HCT116 (cell line): ENCODE results near the gene TRERF1. TPM values are rescaled to one million over a fixed set of nuclear protein-coding genes. Genes with fewer than 3 reads are reported as not detected.

ENCODE experiments used
- ATAC-seq: fragments of 200-7000 bp; cut with Tn5 transposase; 2 replicates; pipeline ENCODE4 v1.9.1; 2020; ENCODE audit warnings: mild to moderate bottlenecking, moderate library complexity
- BruUV-seq: library from RNA; stranded (reverse); fragments of 400-500 nt; replicated peaks from 2 replicates; lab custom pipeline; 2021; lab: Mats Ljungman, UMichigan
- CTCF ChIA-PET: fragments of 300-600 bp; sonication (Branson Sonifier 250); formaldehyde crosslinking; loops from one replicate; lab custom pipeline; 2021; ENCODE audit warnings: antibody characterized with exemption; lab: Charles Lee
- POLR2A ChIA-PET: fragments of 300-600, 350-600 bp; sonication (Branson Sonifier 250); formaldehyde crosslinking; loops from one replicate; lab custom pipeline; 2021; ENCODE audit warnings: antibody characterized with exemption; lab: Charles Lee
- RAD21 ChIA-PET, 2 experiments: fragments of 300-600 bp; sonication (Branson Sonifier 250); formaldehyde crosslinking; loops; one replicate each; lab custom pipeline; 2023; ENCODE audit warnings: low total read pairs in 2 of 2; ENCODE audit not compliant: uncharacterized antibody in 2 of 2, unreplicated experiment in 2 of 2, low non-redundant PET in 1 of 2; lab: Charles Lee
- DNase-seq: peaks from one replicate; pipeline ENCODE4 v3.0.0-alpha.2; 2010; ENCODE audit warnings: low read depth, low spot score
- H2AFZ ChIP-seq: fragments of 200-600 bp; shearing (Covaris generic), sonication (generic); 2 replicates; pipeline ENCODE4 v1.6.1; 2017; ENCODE audit warnings: low read depth, mixed run types, mixed read lengths, antibody characterized with exemption, low read length; ENCODE audit not compliant: poor library complexity, severe bottlenecking
- H3K27ac ChIP-seq: 2 replicates; pipeline ENCODE4 v1.5.1; 2012; ENCODE audit warnings: low read depth, low read length
- H3K27me3 ChIP-seq: fragments of 200-600 bp; sonication (generic); 2 replicates; pipeline ENCODE4 v1.6.1; 2016; ENCODE audit warnings: mixed run types, low read length, mixed read lengths; ENCODE audit not compliant: insufficient read depth
- H3K36me3 ChIP-seq, 2 experiments: fragments of 200-500 bp in 1 of 2; fragments of 200-600 bp in 1 of 2; sonication (Bioruptor generic) in 1 of 2; sonication (generic) in 1 of 2; 2 replicates each; pipeline versions ENCODE4 v1.5.1 to v1.6.1; 2014 to 2016; ENCODE audit warnings: low read length in 2 of 2, inconsistent platforms in 1 of 2, mixed read lengths in 1 of 2, mixed run types in 1 of 2; ENCODE audit not compliant: insufficient read depth in 2 of 2, control insufficient read depth in 1 of 2
- H3K4me1 ChIP-seq, 2 experiments: fragments of 200-600 bp in 1 of 2; sonication (generic) in 1 of 2; 2 replicates each; pipeline versions ENCODE4 v1.5.1 to v1.6.1; 2012 to 2017; ENCODE audit warnings: low read length in 2 of 2, inconsistent platforms in 1 of 2, mild to moderate bottlenecking in 1 of 2, mixed read lengths in 1 of 2, mixed run types in 1 of 2, moderate library complexity in 1 of 2; ENCODE audit not compliant: insufficient read depth in 2 of 2, control insufficient read depth in 1 of 2
- H3K4me2 ChIP-seq: fragments of 200-600 bp; sonication (generic); 2 replicates; pipeline ENCODE4 v1.6.1; 2017; ENCODE audit warnings: mixed run types, low read length, mixed read lengths
- H3K4me3 ChIP-seq, 2 experiments: fragments of 200-600 bp in 1 of 2; sonication (generic) in 1 of 2; replicated peaks in 1 of 2; 2 replicates each; pipeline ENCODE4 v1.5.1; 2011 to 2016; ENCODE audit warnings: low read length in 2 of 2, control low read depth in 1 of 2, low read depth in 1 of 2, mild to moderate bottlenecking in 1 of 2, mixed read lengths in 1 of 2, mixed run types in 1 of 2
- H3K79me2 ChIP-seq: fragments of 200-600 bp; sonication (generic); 2 replicates; pipeline ENCODE4 v1.6.1; 2017; ENCODE audit warnings: mild to moderate bottlenecking, mixed run types, low read length, moderate library complexity, mixed read lengths; ENCODE audit not compliant: insufficient read depth
- H3K9ac ChIP-seq: fragments of 200-600 bp; sonication (generic); 2 replicates; pipeline ENCODE4 v1.6.1; 2016; ENCODE audit warnings: low read length, mixed read lengths
- H3K9me2 ChIP-seq: fragments of 200-600 bp; sonication (generic), shearing (Covaris generic); 2 replicates; pipeline ENCODE4 v1.6.1; 2017; ENCODE audit warnings: mixed run types, mild to moderate bottlenecking, moderate library complexity; ENCODE audit not compliant: insufficient read depth
- H3K9me3 ChIP-seq, 2 experiments: fragments of 200-500 bp in 1 of 2; fragments of 200-600 bp in 1 of 2; sonication (Bioruptor generic) in 1 of 2; sonication (generic) in 1 of 2; 2 replicates each; pipeline ENCODE4 v1.6.1; 2014 to 2017; ENCODE audit warnings: low read length in 2 of 2, mixed read lengths in 2 of 2, inconsistent platforms in 1 of 2, low read depth in 1 of 2, mild to moderate bottlenecking in 1 of 2, mixed run types in 1 of 2, moderate library complexity in 1 of 2; ENCODE audit not compliant: control insufficient read depth in 1 of 2, insufficient read depth in 1 of 2
- H4K20me1 ChIP-seq: fragments of 200-600 bp; sonication (generic), shearing (Covaris generic); 2 replicates; pipeline ENCODE4 v1.6.1; 2017; ENCODE audit warnings: mixed run types, mild to moderate bottlenecking, moderate library complexity; ENCODE audit not compliant: insufficient read depth
- CBX3 ChIP-seq: IDR thresholded peaks from 2 replicates; pipeline ENCODE4 v1.6.1; 2012; ENCODE audit warnings: low read depth
- CEBPB ChIP-seq: IDR thresholded peaks from 2 replicates; pipeline ENCODE4 v1.6.1; 2012; ENCODE audit warnings: low read depth
- CTCF ChIP-seq, 3 experiments: fragments of 200-600 bp in 1 of 3; sonication (generic) in 1 of 3; IDR thresholded peaks in 2 of 3; conservative IDR thresholded peaks in 1 of 3; 2 replicates each; pipeline ENCODE4 v1.5.1; 2012 to 2017; ENCODE audit warnings: low read depth in 2 of 3, low read length in 2 of 3, antibody characterized with exemption in 1 of 3, borderline replicate concordance in 1 of 3, control low read depth in 1 of 3, mild to moderate bottlenecking in 1 of 3, mixed read lengths in 1 of 3, mixed run types in 1 of 3, moderate library complexity in 1 of 3; ENCODE audit not compliant: insufficient read depth in 1 of 3
- EGR1 ChIP-seq: IDR thresholded peaks from 2 replicates; pipeline ENCODE4 v1.6.1; 2012; ENCODE audit warnings: low read depth
- EZH2phosphoT487 ChIP-seq: fragments of 200-600 bp; IDR thresholded peaks from 2 replicates; pipeline ENCODE4 v1.6.1; 2018; ENCODE audit warnings: antibody characterized with exemption, borderline replicate concordance
- POLR2A ChIP-seq: IDR thresholded peaks from 2 replicates; pipeline ENCODE4 v1.7.0; 2011; ENCODE audit warnings: borderline replicate concordance; ENCODE audit not compliant: insufficient read depth, insufficient read length; ENCODE audit errors: extremely low read depth
- POLR2AphosphoS5 ChIP-seq: IDR thresholded peaks from 2 replicates; pipeline ENCODE4 v1.6.1; 2011; ENCODE audit warnings: mild to moderate bottlenecking, low read depth, low read length, moderate library complexity
- RAD21 ChIP-seq: IDR thresholded peaks from 2 replicates; pipeline ENCODE4 v1.6.1; 2012; ENCODE audit warnings: low read depth, mild to moderate bottlenecking
- REST ChIP-seq: IDR thresholded peaks from 2 replicates; pipeline ENCODE4 v1.6.1; 2012; ENCODE audit warnings: low read depth
- SIN3A ChIP-seq: IDR thresholded peaks from 2 replicates; pipeline ENCODE4 v1.6.1; 2012; ENCODE audit warnings: low read depth
- SP1 ChIP-seq: IDR thresholded peaks from 2 replicates; pipeline ENCODE4 v1.6.1; 2012; ENCODE audit warnings: low read depth
- SRF ChIP-seq: IDR thresholded peaks from 2 replicates; pipeline ENCODE4 v1.6.1; 2012; ENCODE audit warnings: low read depth
- YY1 ChIP-seq: IDR thresholded peaks from 2 replicates; pipeline ENCODE4 v1.6.1; 2011; ENCODE audit warnings: low read length, low read depth, moderate library complexity, mild to moderate bottlenecking; ENCODE audit not compliant: insufficient replicate concordance; ENCODE audit errors: extremely low read depth
- ZFX ChIP-seq: fragments of 450-650 bp; IDR thresholded peaks from 2 replicates; pipeline ENCODE4 v1.6.1; 2017
- ZNF274 ChIP-seq: fragments of 200-500 bp; sonication (Bioruptor generic); IDR thresholded peaks from 2 replicates; pipeline ENCODE4 v1.6.1; 2014; ENCODE audit warnings: mild to moderate bottlenecking, low read depth, low read length, inconsistent platforms
- intact Hi-C: fragments of 100-400 bp; cut with micrococcal nuclease; formaldehyde crosslinking; loops from 2 replicates; pipeline ENCODE4 v1.10.0; 2022
- total RNA-seq: library from RNA; stranded (reverse); gene quantifications from one replicate; pipeline ENCODE4 v1.2.1, GENCODE V29; 2021; ENCODE audit not compliant: unreplicated experiment
- TF ChIP-seq, protein P1 (sequence below): IDR thresholded peaks from 2 replicates; pipeline ENCODE4 v1.6.1; 2012
- TF ChIP-seq, protein P2 (sequence below): IDR thresholded peaks from 2 replicates; pipeline ENCODE4 v1.6.1; 2012
- TF ChIP-seq, protein P3 (sequence below): IDR thresholded peaks from 2 replicates; pipeline ENCODE4 v1.6.1; 2011; ENCODE audit warnings: mild to moderate bottlenecking, low read length, moderate library complexity; ENCODE audit not compliant: insufficient replicate concordance; ENCODE audit errors: extremely low read depth

Gene TRERF1
- total RNA-seq, 1 experiment from 2014 or later, result 12.4 TPM

DNA sequence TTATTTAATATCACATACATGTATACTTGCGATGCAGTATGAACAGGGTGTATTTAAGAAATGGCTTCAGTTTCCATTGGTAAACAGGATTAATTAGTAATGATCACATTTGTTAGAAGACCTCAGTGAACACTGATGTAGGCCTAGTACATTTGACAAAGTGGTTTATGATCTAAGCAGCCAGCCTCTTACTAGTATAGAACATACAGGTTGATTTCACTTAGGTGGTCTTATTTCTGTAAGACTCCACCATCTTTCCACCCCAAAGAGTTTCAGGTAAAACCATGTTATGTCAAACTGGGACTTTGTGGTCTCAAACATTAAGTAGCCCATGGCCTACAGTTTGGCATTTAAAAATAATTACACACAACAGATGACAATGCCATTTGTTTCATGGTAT, 213.9 kb downstream of the TRERF1 start:
- BruUV-seq, result no TSS peak
- ChIA-PET POLR2A (no interaction called here), RAD21 (no interaction called here), CTCF (no interaction called here)
- Histone ChIP-seq H3K79me2 (no peaks in the 10 kb centered on the region), H3K27me3 (no peaks in the 10 kb centered on the region), H3K9me3 (no peaks in the 10 kb centered on the region), H3K9ac (no peak overlapping the region), H4K20me1 (no peaks in the 10 kb centered on the region), H3K9me2 (no peaks in the 10 kb centered on the region), H3K27ac (no peak overlapping the region), H3K4me1 (peaks cover 17 to 20% of the 10 kb centered on the region in 2 experiments), H2AFZ (no peak overlapping the region), H3K36me3 (0 out of 4 replicates have a peak, but pooled peaks cover 0 to 7% of the 10 kb centered on the region in 2 experiments), H3K4me2 (no peak overlapping the region), H3K4me3 (no peak overlapping the region)
- ATAC-seq (no peak), DNase-seq (no peak)
- intact Hi-C loops, result no loop called here
- TF ChIP-seq POLR2AphosphoS5 (no peak), RAD21 (no peak), SIN3A (no peak), EZH2phosphoT487 (no peak), YY1 (no peak), CEBPB (no peak), ZFX (no peak), REST (no peak), SP1 (no peak), ZNF274 (no peak), CBX3 (no peak), SRF (no peak), CTCF (IDR thresholded peaks at IDR 0.05 in 2 of 3, conservative IDR thresholded peaks at IDR 0.05 in 1 of 3; ENCODE audit: borderline replicate concordance in 1 of 3, insufficient read depth in 1 of 3, low read depth in 2 of 3, low read length in 2 of 3) (no peak), EGR1 (no peak), POLR2A (no peak)
- TF ChIP-seq, protein P1, sequence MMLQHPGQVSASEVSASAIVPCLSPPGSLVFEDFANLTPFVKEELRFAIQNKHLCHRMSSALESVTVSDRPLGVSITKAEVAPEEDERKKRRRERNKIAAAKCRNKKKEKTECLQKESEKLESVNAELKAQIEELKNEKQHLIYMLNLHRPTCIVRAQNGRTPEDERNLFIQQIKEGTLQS, result no peak
- TF ChIP-seq, protein P2, sequence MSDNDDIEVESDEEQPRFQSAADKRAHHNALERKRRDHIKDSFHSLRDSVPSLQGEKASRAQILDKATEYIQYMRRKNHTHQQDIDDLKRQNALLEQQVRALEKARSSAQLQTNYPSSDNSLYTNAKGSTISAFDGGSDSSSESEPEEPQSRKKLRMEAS, result no peak
- TF ChIP-seq, protein P3, sequence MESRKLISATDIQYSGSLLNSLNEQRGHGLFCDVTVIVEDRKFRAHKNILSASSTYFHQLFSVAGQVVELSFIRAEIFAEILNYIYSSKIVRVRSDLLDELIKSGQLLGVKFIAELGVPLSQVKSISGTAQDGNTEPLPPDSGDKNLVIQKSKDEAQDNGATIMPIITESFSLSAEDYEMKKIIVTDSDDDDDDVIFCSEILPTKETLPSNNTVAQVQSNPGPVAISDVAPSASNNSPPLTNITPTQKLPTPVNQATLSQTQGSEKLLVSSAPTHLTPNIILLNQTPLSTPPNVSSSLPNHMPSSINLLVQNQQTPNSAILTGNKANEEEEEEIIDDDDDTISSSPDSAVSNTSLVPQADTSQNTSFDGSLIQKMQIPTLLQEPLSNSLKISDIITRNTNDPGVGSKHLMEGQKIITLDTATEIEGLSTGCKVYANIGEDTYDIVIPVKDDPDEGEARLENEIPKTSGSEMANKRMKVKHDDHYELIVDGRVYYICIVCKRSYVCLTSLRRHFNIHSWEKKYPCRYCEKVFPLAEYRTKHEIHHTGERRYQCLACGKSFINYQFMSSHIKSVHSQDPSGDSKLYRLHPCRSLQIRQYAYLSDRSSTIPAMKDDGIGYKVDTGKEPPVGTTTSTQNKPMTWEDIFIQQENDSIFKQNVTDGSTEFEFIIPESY, result no peak
